ENCODE results near the gene SLC22A16.

GRCh38 chr6:110404607-110405006 is 71.8 kb downstream of the SLC22A16 start:
- no peak for TF ChIP-seq SREBF2 (IDR thresholded peaks at IDR 0.05; ENCODE audit: low read length)
- TF ChIP-seq POLR2A (IDR thresholded peaks at IDR 0.05; ENCODE audit: low read depth, low read length): no peak
- no peak for TF ChIP-seq RAD21 (IDR thresholded peaks at IDR 0.05; ENCODE audit: insufficient read depth, low read depth, low read length)
- TF ChIP-seq CTCF (IDR thresholded peaks at IDR 0.05 in 2 of 3, conservative IDR thresholded peaks at IDR 0.05 in 1 of 3; ENCODE audit: control insufficient read depth in 2 of 3, extremely low read depth in 1 of 3, insufficient read depth in 1 of 3, low read depth in 3 of 3, low read length in 3 of 3): no peak
- no peak for TF ChIP-seq JUND (IDR thresholded peaks at IDR 0.05; ENCODE audit: low read depth, low read length)

All from GM12878 (cell line).